ENCODE measurements around the gene TBC1D20. TPM values are rescaled to one million over a fixed set of nuclear protein-coding genes. Genes with fewer than 3 reads are reported as not detected.

TBC1D20 gene
- total and polyA plus RNA-seq, 2 experiments from 2014 or later, result 4.8 to 15.0 TPM

- TF ChIP-seq ZNF462 (CRISPR knock-in tag; IDR thresholded peaks at IDR 0.05), result no peak
- no peak for TF ChIP-seq CTCF (conservative IDR thresholded peaks at IDR 0.05; ENCODE audit: low read depth in 2 of 2)
- no peak for TF ChIP-seq STAT1 (IDR thresholded peaks at IDR 0.05; ENCODE audit: unreplicated experiment)
- TF ChIP-seq NANOG (IDR thresholded peaks at IDR 0.05; ENCODE audit: borderline replicate concordance), result no peak
- TF ChIP-seq ZNF114 (CRISPR knock-in tag; IDR thresholded peaks at IDR 0.05), result no peak
- no peak for TF ChIP-seq ETS1 (IDR thresholded peaks at IDR 0.05)
- TF ChIP-seq ZNF331 (CRISPR knock-in tag; IDR thresholded peaks at IDR 0.05; ENCODE audit: low read depth), result no peak
- TF ChIP-seq JUNB (IDR thresholded peaks at IDR 0.05; ENCODE audit: unreplicated experiment), result no peak
- no peak for TF ChIP-seq EZH2 (IDR thresholded peaks at IDR 0.05; ENCODE audit: low read depth, unreplicated experiment)
- TF ChIP-seq CREB1 (CRISPR knock-in tag; IDR thresholded peaks at IDR 0.05; ENCODE audit: low read depth), result no peak
- no peak for TF ChIP-seq EZH2phosphoT487 (IDR thresholded peaks at IDR 0.05; ENCODE audit: unreplicated experiment)
Measured at GRCh38 chr20:469746-470490, 7.6 kb upstream of the TBC1D20 start (continued).

Data from GM23338 (cell line).